GM12878 (cell line): ENCODE results near the gene MRTFB. TPM values are rescaled to one million over a fixed set of nuclear protein-coding genes. Genes with fewer than 3 reads are reported as not detected.

Experiments
- ASH2L ChIP-seq: fragments of 300-600, 200-600 bp; sonication (generic); IDR thresholded peaks from 2 replicates; pipeline ENCODE4 v1.6.1; 2017; ENCODE audit warnings: low read depth, mild to moderate bottlenecking, borderline replicate concordance
- ATF7 ChIP-seq: fragments of 450-650 bp; IDR thresholded peaks from 2 replicates; pipeline ENCODE4 v1.6.1; 2016; ENCODE audit warnings: low read depth, mild to moderate bottlenecking
- BCL11A ChIP-seq: IDR thresholded peaks from 2 replicates; pipeline ENCODE4 v1.6.1; 2011; ENCODE audit warnings: low read depth, low read length
- BHLHE40 ChIP-seq, 2 experiments: fragments of 450-650 bp in 1 of 2; IDR thresholded peaks; 2 replicates each; pipeline ENCODE4 v1.6.1; 2011 to 2017; ENCODE audit warnings: low read depth in 2 of 2, borderline replicate concordance in 1 of 2, improper control_type of control experiment in 1 of 2, low read length in 1 of 2, mild to moderate bottlenecking in 1 of 2
- DPF2 ChIP-seq: fragments of 450-650 bp; IDR thresholded peaks from 2 replicates; pipeline ENCODE4 v1.6.1; 2017; ENCODE audit warnings: mild to moderate bottlenecking
- E2F8 ChIP-seq: fragments of 450-650 bp; IDR thresholded peaks from 2 replicates; pipeline ENCODE4 v1.6.1; 2018; ENCODE audit warnings: mild to moderate bottlenecking, low read depth, moderate library complexity; ENCODE audit not compliant: partially characterized antibody
- EED ChIP-seq: sonication (generic); IDR thresholded peaks from 2 replicates; pipeline ENCODE4 v1.6.1; 2016; ENCODE audit warnings: antibody characterized with exemption, low read depth
- EP300 ChIP-seq, 2 experiments: fragments of 150-350 bp in 1 of 2; IDR thresholded peaks; 2 replicates each; pipeline ENCODE4 v1.6.1; 2011 to 2012; ENCODE audit warnings: low read depth in 2 of 2, low read length in 2 of 2, borderline replicate concordance in 1 of 2, improper control_type of control experiment in 1 of 2, inconsistent platforms in 1 of 2; ENCODE audit not compliant: control insufficient read depth in 1 of 2
- HDGF ChIP-seq: fragments of 450-650 bp; IDR thresholded peaks from 2 replicates; pipeline ENCODE4 v1.6.1; 2016; ENCODE audit warnings: antibody characterized with exemption
- IRF4 ChIP-seq: IDR thresholded peaks from 2 replicates; pipeline ENCODE4 v1.6.1; 2011; ENCODE audit warnings: low read depth, low read length
- JUNB ChIP-seq: IDR thresholded peaks from 2 replicates; pipeline ENCODE4 v1.6.1; 2016; ENCODE audit warnings: antibody characterized with exemption, mild to moderate bottlenecking
- KAT2A ChIP-seq: conservative IDR thresholded peaks from 2 replicates; pipeline ENCODE4 v1.6.1; 2011; ENCODE audit warnings: low read depth, low read length; ENCODE audit not compliant: control insufficient read depth
- MEF2B ChIP-seq: fragments of 450-650 bp; IDR thresholded peaks from 2 replicates; pipeline ENCODE4 v1.6.1; 2018; ENCODE audit warnings: mild to moderate bottlenecking, moderate library complexity; ENCODE audit not compliant: partially characterized antibody, poor library complexity, severe bottlenecking
- POLR2AphosphoS5 ChIP-seq: IDR thresholded peaks from 2 replicates; pipeline ENCODE4 v1.6.1; 2011; ENCODE audit warnings: mild to moderate bottlenecking, low read length, inconsistent platforms
- RBBP5 ChIP-seq: fragments of 200-600 bp; sonication (generic); conservative IDR thresholded peaks from 2 replicates; pipeline ENCODE4 v1.6.1; 2016
- SKIL ChIP-seq: fragments of 450-650 bp; IDR thresholded peaks from 2 replicates; pipeline ENCODE4 v1.6.1; 2017; ENCODE audit warnings: mild to moderate bottlenecking, low read depth, inconsistent platforms; ENCODE audit not compliant: poor library complexity, severe bottlenecking
- SMAD5 ChIP-seq: IDR thresholded peaks from 2 replicates; pipeline ENCODE4 v1.6.1; 2016; ENCODE audit warnings: antibody characterized with exemption, low read depth
- SMC3 ChIP-seq: IDR thresholded peaks from 2 replicates; pipeline ENCODE4 v1.6.1; 2011; ENCODE audit warnings: low read length, improper control_type of control experiment, borderline replicate concordance
- USF1 ChIP-seq: IDR thresholded peaks from 2 replicates; pipeline ENCODE4 v1.6.1; 2011; ENCODE audit warnings: borderline replicate concordance, low read depth, mild to moderate bottlenecking, moderate library complexity, mixed read lengths, low read length; ENCODE audit not compliant: insufficient read depth; ENCODE audit errors: extremely low read length
- ZNF274 ChIP-seq: IDR thresholded peaks from one replicate; pipeline ENCODE4 v1.8.0; 2011; ENCODE audit not compliant: insufficient read length, insufficient read depth
- polyA plus RNA-seq, 11 experiments: library from polyadenylated mRNA; depleted of rRNA in 4 of 11; unstranded in 6 of 11; stranded (reverse) in 5 of 11; fragments of >200 nt; fragmentation: Nextera tagmentation in 4 of 11; fragmentation: Illumina TruSeq in 1 of 11; extraction: Ambion mirVana in 4 of 11; extraction: Trizol in 1 of 11; gene quantifications; 1 replicate in 1 of 11; 2 replicates in 10 of 11; pipeline versions ENCODE4 v1.2.1 to v1.2.3, GENCODE V29; 2011 to 2016; ENCODE audit warnings: inconsistent platforms in 2 of 11, missing spikeins in 2 of 11, low read depth in 1 of 11
- total RNA-seq, 4 experiments: library from RNA; depleted of rRNA in 3 of 4; stranded (reverse); fragments of >200 nt in 3 of 4; fragmentation: Illumina TruSeq in 1 of 4; extraction: Trizol in 1 of 4; gene quantifications; 2 replicates each; pipeline versions ENCODE4 v1.2.1 to v1.2.3, GENCODE V29; 2013 to 2021
- TF ChIP-seq, protein P1 (sequence below): fragments of 450-650 bp; formaldehyde crosslinking; IDR thresholded peaks from 2 replicates; pipeline ENCODE4 v1.4.0; 2022; ENCODE audit warnings: mild to moderate bottlenecking, moderate library complexity
- TF ChIP-seq, protein P2 (sequence below): IDR thresholded peaks from 2 replicates; pipeline ENCODE4 v1.6.1; 2011; ENCODE audit warnings: low read depth, mild to moderate bottlenecking, low read length, moderate library complexity, borderline replicate concordance; ENCODE audit errors: extremely low read depth

Gene MRTFB
- total and polyA plus RNA-seq, 10 of the 15 experiments (the other 5 are each of a cell fraction or from before 2014, with no cell fraction given) = 2.1 to 14.3 (median 8.0) TPM

DNA sequence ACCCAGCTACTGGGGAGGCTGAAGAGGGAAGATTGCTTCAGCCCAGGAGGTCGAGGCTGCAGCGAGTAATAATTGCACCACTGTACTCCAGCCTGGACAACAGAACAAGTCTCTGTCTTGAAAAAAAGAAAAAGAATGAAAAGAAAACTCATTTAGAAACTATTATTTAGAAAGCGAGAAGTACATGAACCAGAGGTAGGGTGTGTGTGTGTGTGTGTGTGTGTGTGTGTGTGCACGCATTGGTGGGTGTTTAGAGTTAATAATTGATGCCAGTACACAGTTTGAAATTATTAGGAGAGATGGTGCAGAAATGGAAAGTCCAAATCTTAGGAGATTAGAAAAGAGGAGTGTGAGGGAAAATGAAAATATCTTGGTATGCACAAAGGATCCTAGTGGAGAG is 106.6 kb downstream of the MRTFB start (continued):
- TF ChIP-seq IRF4 = 0 out of 2 replicates have a peak, but pooled peaks have one; percentile 31
- TF ChIP-seq BCL11A = 0 out of 2 replicates have a peak, but pooled peaks have one; percentile 28
- no peak for TF ChIP-seq ASH2L
- peak; percentile 52; the same call in 1 of the 2 replicates for TF ChIP-seq ATF7
- no peak for TF ChIP-seq DPF2
- peak; percentile 39 to 40; a peak in 1 of 4 replicates for TF ChIP-seq EP300 (IDR thresholded peaks at IDR 0.05; ENCODE audit: borderline replicate concordance in 1 of 2, control insufficient read depth in 1 of 2, low read depth in 2 of 2, low read length in 2 of 2)
- TF ChIP-seq RBBP5 = no peak
- no peak for TF ChIP-seq KAT2A
- no peak for TF ChIP-seq USF1
- TF ChIP-seq SKIL = peak; percentile 65
- no peak for TF ChIP-seq MEF2B
- peak; percentile 60 for TF ChIP-seq JUNB
- TF ChIP-seq, protein P1, sequence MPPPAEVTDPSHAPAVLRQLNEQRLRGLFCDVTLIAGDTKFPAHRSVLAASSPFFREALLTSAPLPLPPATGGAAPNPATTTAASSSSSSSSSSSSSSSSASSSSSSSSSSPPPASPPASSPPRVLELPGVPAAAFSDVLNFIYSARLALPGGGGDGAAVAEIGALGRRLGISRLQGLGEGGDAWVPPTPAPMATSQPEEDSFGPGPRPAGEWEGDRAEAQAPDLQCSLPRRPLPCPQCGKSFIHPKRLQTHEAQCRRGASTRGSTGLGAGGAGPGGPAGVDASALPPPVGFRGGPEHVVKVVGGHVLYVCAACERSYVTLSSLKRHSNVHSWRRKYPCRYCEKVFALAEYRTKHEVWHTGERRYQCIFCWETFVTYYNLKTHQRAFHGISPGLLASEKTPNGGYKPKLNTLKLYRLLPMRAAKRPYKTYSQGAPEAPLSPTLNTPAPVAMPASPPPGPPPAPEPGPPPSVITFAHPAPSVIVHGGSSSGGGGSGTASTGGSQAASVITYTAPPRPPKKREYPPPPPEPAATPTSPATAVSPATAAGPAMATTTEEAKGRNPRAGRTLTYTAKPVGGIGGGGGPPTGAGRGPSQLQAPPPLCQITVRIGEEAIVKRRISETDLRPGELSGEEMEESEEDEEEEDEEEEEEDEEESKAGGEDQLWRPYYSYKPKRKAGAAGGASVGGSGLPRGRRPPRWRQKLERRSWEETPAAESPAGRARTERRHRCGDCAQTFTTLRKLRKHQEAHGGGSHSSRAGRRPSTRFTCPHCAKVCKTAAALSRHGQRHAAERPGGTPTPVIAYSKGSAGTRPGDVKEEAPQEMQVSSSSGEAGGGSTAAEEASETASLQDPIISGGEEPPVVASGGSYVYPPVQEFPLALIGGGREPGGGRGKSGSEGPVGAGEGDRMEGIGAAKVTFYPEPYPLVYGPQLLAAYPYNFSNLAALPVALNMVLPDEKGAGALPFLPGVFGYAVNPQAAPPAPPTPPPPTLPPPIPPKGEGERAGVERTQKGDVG (CRISPR knock-in tag) = no peak
- TF ChIP-seq E2F8 = no peak
- no peak for TF ChIP-seq EED
- TF ChIP-seq SMAD5 = no peak
- TF ChIP-seq HDGF = no peak
- TF ChIP-seq BHLHE40 (IDR thresholded peaks at IDR 0.05; ENCODE audit: borderline replicate concordance in 1 of 2, low read depth in 2 of 2, low read length in 1 of 2) = peak; percentile 62 to 64; a peak in 3 of 4 replicates
- TF ChIP-seq SMC3 = peak; percentile 9; the same call in 1 of the 2 replicates
- no peak for TF ChIP-seq POLR2AphosphoS5
- no peak for TF ChIP-seq ZNF274
- TF ChIP-seq, protein P2, sequence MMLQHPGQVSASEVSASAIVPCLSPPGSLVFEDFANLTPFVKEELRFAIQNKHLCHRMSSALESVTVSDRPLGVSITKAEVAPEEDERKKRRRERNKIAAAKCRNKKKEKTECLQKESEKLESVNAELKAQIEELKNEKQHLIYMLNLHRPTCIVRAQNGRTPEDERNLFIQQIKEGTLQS = no peak
